Caki2 (cell line): ENCODE results near the gene ENPP3. TPM values are rescaled to one million over a fixed set of nuclear protein-coding genes. Genes with fewer than 3 reads are reported as not detected.
A peak's percentile ranks its signal among the peaks of the same experiment; 100 is the strongest.
"Not testable (repeated sequence)": the region's sequence is repeated elsewhere in the genome, so short reads cannot be mapped to it uniquely, and the experiment has no call there.

Experiments
- DNase-seq: peaks from one replicate; pipeline ENCODE4 v3.0.0-alpha.2; 2015; ENCODE audit warnings: low read depth
- in situ Hi-C: cut with HindIII; loops from 2 replicates; pipeline ENCODE4 v1.10.0; 2016; ENCODE audit warnings: low sequenced_read_pairs, low pct_unique_long_range_greater_than_20kb, mixed read lengths
- total RNA-seq: library from RNA; depleted of rRNA; stranded (reverse); fragments of >200 nt; shearing (Covaris generic); gene quantifications from 2 replicates; pipeline ENCODE4 v1.2.3, GENCODE V29; 2014; ENCODE audit warnings: low replicate concordance

ENPP3 gene
- total RNA-seq, 1 experiment from 2014 or later = 0.17 TPM

GRCh38 chr6:131673184-131673583, 36.1 kb downstream of the ENPP3 start:
- no peak for DNase-seq
- in situ Hi-C loops = no loop called here

GRCh38 chr6:131678442-131678841, 41.3 kb downstream of the ENPP3 start:
- DNase-seq = no peak
- in situ Hi-C loops = no loop called here

- in situ Hi-C loops = no loop called here
- no peak for DNase-seq
Measured at GRCh38 chr6:131680868-131681267, 43.8 kb downstream of the ENPP3 start.

- in situ Hi-C loops = no loop called here
- no peak for DNase-seq
Measured at GRCh38 chr6:131681585-131681984, 44.5 kb downstream of the ENPP3 start.

- in situ Hi-C loops = no loop called here
- no peak for DNase-seq
Measured at GRCh38 chr6:131682442-131682841, 45.3 kb downstream of the ENPP3 start.

- in situ Hi-C loops = no loop called here
- no peak for DNase-seq
Measured at GRCh38 chr6:131683479-131683878, 46.4 kb downstream of the ENPP3 start.

GRCh38 chr6:131685266-131685780, 48.2 kb downstream of the ENPP3 start:
- in situ Hi-C loops = no loop called here
- DNase-seq = no peak

GRCh38 chr6:131687022-131687421, 49.9 kb downstream of the ENPP3 start:
- in situ Hi-C loops = no loop called here
- no peak for DNase-seq

GRCh38 chr6:131688286-131688685, 51.2 kb downstream of the ENPP3 start:
- DNase-seq = no peak
- in situ Hi-C loops = no loop called here

GRCh38 chr6:131692031-131692430, 54.9 kb downstream of the ENPP3 start:
- in situ Hi-C loops = no loop called here
- no peak for DNase-seq

GRCh38 chr6:131692589-131692988, 55.5 kb downstream of the ENPP3 start:
- DNase-seq = no peak
- in situ Hi-C loops = no loop called here

GRCh38 chr6:131693384-131693783, 56.3 kb downstream of the ENPP3 start:
- DNase-seq = no peak
- in situ Hi-C loops = no loop called here

- in situ Hi-C loops = no loop called here
- DNase-seq = peak; percentile 41
Measured at GRCh38 chr6:131694832-131695426, 57.8 kb downstream of the ENPP3 start.

- in situ Hi-C loops = no loop called here
- no peak for DNase-seq
Measured at GRCh38 chr6:131696956-131697355, 59.9 kb downstream of the ENPP3 start.

- DNase-seq, in situ Hi-C loops: not testable (repeated sequence)
Measured at GRCh38 chr6:131700851-131701250, 63.7 kb downstream of the ENPP3 start.

GRCh38 chr6:131703905-131704304, 66.8 kb downstream of the ENPP3 start:
- in situ Hi-C loops, DNase-seq: not testable (repeated sequence)

GRCh38 chr6:131710917-131711316, 73.8 kb downstream of the ENPP3 start, which contains the start of gene CTAGE9:
CTAGE9 (minus strand) TSS chr6:131711017; CDS start chr6:131711017, 0 bp downstream.
- in situ Hi-C loops, DNase-seq: not testable (repeated sequence)

- in situ Hi-C loops = not testable (repeated sequence)
Measured at GRCh38 chr6:131715567-131715966, 78.5 kb downstream of the ENPP3 start.

GRCh38 chr6:131717836-131718542, 80.9 kb downstream of the ENPP3 start:
- in situ Hi-C loops = no loop called here
- no peak for DNase-seq

More at GRCh38 chr6:131715567-131715966, 78.5 kb downstream of the ENPP3 start:
- DNase-seq = not testable (repeated sequence)
